Panc1 (cell line): ENCODE data around the gene CASP9. TPM values are rescaled to one million over a fixed set of nuclear protein-coding genes. Genes with fewer than 3 reads are reported as not detected.
"Not testable (repeated sequence)": the region's sequence is repeated elsewhere in the genome, so short reads cannot be mapped to it uniquely, and the experiment has no call there.

ENCODE experiments used
- ATAC-seq: fragments of 200-7000 bp; cut with Tn5 transposase; 2 replicates; pipeline ENCODE4 v1.9.1; 2020; ENCODE audit warnings: mild to moderate bottlenecking, moderate library complexity
- BruUV-seq: library from RNA; stranded (reverse); fragments of 400-500 nt; replicated peaks from 2 replicates; lab custom pipeline; 2021; lab: Mats Ljungman, UMichigan
- CTCF ChIA-PET: fragments of 300-600 bp; sonication (Branson Sonifier 250); formaldehyde crosslinking; loops from one replicate; lab custom pipeline; 2022; ENCODE audit warnings: antibody characterized with exemption; lab: Charles Lee
- POLR2A ChIA-PET: fragments of 300-600 bp; sonication (Branson Sonifier 250); formaldehyde crosslinking; loops from one replicate; lab custom pipeline; 2022; ENCODE audit warnings: antibody characterized with exemption; lab: Charles Lee
- DNase-seq: peaks from one replicate; pipeline ENCODE4 v3.0.0-alpha.2; 2010; ENCODE audit warnings: low read depth, low spot score
- H3K27ac ChIP-seq: 2 replicates; pipeline ENCODE4 v1.5.1; 2011; ENCODE audit warnings: mild to moderate bottlenecking, low read length, inconsistent platforms
- H3K27me3 ChIP-seq: fragments of 200-500 bp; sonication (Bioruptor generic); 2 replicates; pipeline ENCODE4 v1.6.0; 2014; ENCODE audit warnings: low read length, inconsistent platforms; ENCODE audit not compliant: control insufficient read depth, insufficient read depth
- H3K36me3 ChIP-seq: fragments of 200-500 bp; sonication (Bioruptor generic); 2 replicates; pipeline ENCODE4 v1.5.1; 2014; ENCODE audit warnings: inconsistent platforms, mild to moderate bottlenecking, low read length, moderate library complexity; ENCODE audit not compliant: control insufficient read depth, insufficient read depth
- H3K4me1 ChIP-seq: 2 replicates; pipeline ENCODE4 v1.5.1; 2011; ENCODE audit warnings: inconsistent platforms, mild to moderate bottlenecking, low read length, moderate library complexity; ENCODE audit not compliant: control insufficient read depth, insufficient read depth
- H3K4me3 ChIP-seq, 2 experiments: 2 replicates each; pipeline ENCODE4 v1.5.1; 2011 to 2012; ENCODE audit warnings: low read depth in 2 of 2, low read length in 2 of 2, mild to moderate bottlenecking in 2 of 2, inconsistent platforms in 1 of 2, moderate library complexity in 1 of 2
- H3K9me3 ChIP-seq: fragments of 200-500 bp; sonication (Bioruptor generic); 2 replicates; pipeline ENCODE4 v1.5.1; 2014; ENCODE audit warnings: low read depth, mild to moderate bottlenecking, inconsistent platforms, low read length, moderate library complexity; ENCODE audit not compliant: control insufficient read depth, insufficient read depth
- CTCF ChIP-seq: fragments of 450-650 bp; IDR thresholded peaks from 2 replicates; pipeline ENCODE4 v1.5.1; 2017; ENCODE audit warnings: mild to moderate bottlenecking
- POLR2AphosphoS5 ChIP-seq: IDR thresholded peaks from 2 replicates; pipeline ENCODE4 v1.6.1; 2012; ENCODE audit warnings: mild to moderate bottlenecking, low read depth, low read length, moderate library complexity
- REST ChIP-seq, 2 experiments: IDR thresholded peaks; 2 replicates each; pipeline ENCODE4 v1.6.1; 2011 to 2012; ENCODE audit warnings: low read depth in 2 of 2, control low read depth in 1 of 2, low read length in 1 of 2, mild to moderate bottlenecking in 1 of 2, moderate library complexity in 1 of 2; ENCODE audit not compliant: insufficient read depth in 1 of 2
- SIN3A ChIP-seq: IDR thresholded peaks from 2 replicates; pipeline ENCODE4 v1.6.1; 2012; ENCODE audit warnings: low read depth, mild to moderate bottlenecking, low read length, moderate library complexity, borderline replicate concordance; ENCODE audit not compliant: insufficient read depth
- TCF7L2 ChIP-seq: IDR thresholded peaks from 2 replicates; pipeline ENCODE4 v1.6.1; 2011; ENCODE audit warnings: mild to moderate bottlenecking, low read depth, low read length, inconsistent platforms
- in situ Hi-C: cut with HindIII; loops from 2 replicates; pipeline ENCODE4 v1.10.0; 2016; ENCODE audit warnings: low sequenced_read_pairs, low pct_unique_long_range_greater_than_20kb
- intact Hi-C: fragments of 100-400 bp; cut with micrococcal nuclease; formaldehyde crosslinking; loops from one replicate; pipeline ENCODE4 v1.10.0; 2022; ENCODE audit not compliant: unreplicated experiment
- total RNA-seq: library from RNA; stranded (reverse); gene quantifications from one replicate; pipeline ENCODE4 v1.2.1, GENCODE V29; 2021; ENCODE audit not compliant: unreplicated experiment

The CASP9 gene
- total RNA-seq, 1 experiment from 2014 or later = 7.5 TPM

- ChIA-PET CTCF (no interaction called here), POLR2A (no interaction called here)
- in situ Hi-C loops (no loop called here), intact Hi-C loops (no loop called here)
- Histone ChIP-seq H3K27me3 (no peaks in the 10 kb centered on the region), H3K4me3 (no peak overlapping the region), H3K36me3 (no peaks in the 10 kb centered on the region), H3K9me3 (no peaks in the 10 kb centered on the region), H3K27ac (no peak overlapping the region), H3K4me1 (no peaks in the 10 kb centered on the region)
- no peak for TF ChIP-seq CTCF
- TF ChIP-seq REST (IDR thresholded peaks at IDR 0.05; ENCODE audit: insufficient read depth in 1 of 2, low read depth in 2 of 2, low read length in 1 of 2) = no peak
- TF ChIP-seq TCF7L2 = no peak
- no peak for TF ChIP-seq SIN3A
- TF ChIP-seq POLR2AphosphoS5 = no peak
- BruUV-seq = no TSS peak
- no peak for DNase-seq
- no peak; the same call in 1 of the 2 replicates for ATAC-seq
Measured at GRCh38 chr1:15492596-15492995, 31.4 kb downstream of the CASP9 start.

GRCh38 chr1:15491010-15491409 is 33.0 kb downstream of the CASP9 start:
- CTCF ChIA-PET = not testable (repeated sequence)

GRCh38 chr1:15489052-15489736 is 34.8 kb downstream of the CASP9 start:
- BruUV-seq = no TSS peak
- Histone ChIP-seq H3K27ac (no peak overlapping the region), H3K9me3 (no peaks in the 10 kb centered on the region), H3K36me3 (no peaks in the 10 kb centered on the region), H3K4me3 (no peak overlapping the region), H3K4me1 (no peaks in the 10 kb centered on the region), H3K27me3 (no peaks in the 10 kb centered on the region)
- no peak for TF ChIP-seq CTCF
- TF ChIP-seq SIN3A = no peak
- TF ChIP-seq POLR2AphosphoS5 = no peak
- TF ChIP-seq TCF7L2 = no peak
- no peak for TF ChIP-seq REST (IDR thresholded peaks at IDR 0.05; ENCODE audit: insufficient read depth in 1 of 2, low read depth in 2 of 2, low read length in 1 of 2)
- ATAC-seq = no peak
- intact Hi-C loops = no loop called here
- in situ Hi-C loops = no loop called here
- ChIA-PET POLR2A (no interaction called here), CTCF (no interaction called here)
- DNase-seq = no peak

More at GRCh38 chr1:15491010-15491409, 33.0 kb downstream of the CASP9 start:
- H3K27ac ChIP-seq, H3K27me3 ChIP-seq, intact Hi-C loops, H3K4me1 ChIP-seq, H3K9me3 ChIP-seq, H3K36me3 ChIP-seq, BruUV-seq, POLR2A ChIA-PET, ATAC-seq, DNase-seq, H3K4me3 ChIP-seq, in situ Hi-C loops: not testable (repeated sequence)
